Measurements from ENCODE around the gene ZNF148. TPM values are rescaled to one million over a fixed set of nuclear protein-coding genes. Genes with fewer than 3 reads are reported as not detected.
A peak's percentile ranks its signal among the peaks of the same experiment; 100 is the strongest.

ZNF148 gene
- total RNA-seq, 4 donors from 2014 or later = 10.7 to 25.9 (median 16.9) TPM

- DNase-seq = no peak
- no peak overlapping the region for H3K27ac ChIP-seq
- H3K9me3 ChIP-seq = no peaks in the 10 kb centered on the region
- no peaks in the 10 kb centered on the region for H3K27me3 ChIP-seq
- H3K4me1 ChIP-seq = peaks cover 0 to 13% (median 0%) of the 10 kb centered on the region in 3 donors
- TF ChIP-seq CTCF (IDR thresholded peaks at IDR 0.05) (no peak), POLR2A (IDR thresholded peaks at IDR 0.05) (no peak)
- intact Hi-C loops (cut with DNase I) = no loop called here
- no peak overlapping the region for H3K4me3 ChIP-seq
- H3K36me3 ChIP-seq = no peaks in the 10 kb centered on the region
Observed at GRCh38 chr3:125203731-125204130, 171.4 kb downstream of the ZNF148 start.

DNA sequence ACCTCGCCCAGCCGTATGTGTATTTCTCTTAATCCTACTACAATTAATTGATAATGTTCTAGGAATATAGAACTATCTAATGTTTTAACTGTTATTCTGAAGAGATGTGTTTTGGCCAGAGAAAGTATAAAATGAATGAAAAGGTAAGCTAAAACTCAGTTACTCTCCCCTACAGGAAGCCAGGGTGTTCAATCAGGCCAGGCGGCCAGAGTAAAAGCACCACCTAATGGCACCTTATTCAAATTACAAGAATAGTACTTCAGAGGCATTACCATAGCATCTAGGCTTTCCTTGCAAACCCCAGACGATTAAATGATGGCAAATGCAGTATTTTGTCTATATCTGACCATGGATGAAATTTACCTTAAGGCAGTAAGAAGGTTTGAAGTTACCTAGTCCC lies 172.9 kb downstream of the ZNF148 start:
- no peak for DNase-seq
- peaks cover 0 to under 1% (median 0%) of the 10 kb centered on the region in 3 donors for H3K4me1 ChIP-seq
- no peaks in the 10 kb centered on the region for H3K9me3 ChIP-seq
- no peak overlapping the region for H3K4me3 ChIP-seq
- H3K27ac ChIP-seq = no peak overlapping the region
- H3K27me3 ChIP-seq = no peaks in the 10 kb centered on the region
- no peak for TF ChIP-seq POLR2A (IDR thresholded peaks at IDR 0.05)
- peak in 2 of 6 experiments; percentile 20 to 50 for TF ChIP-seq CTCF (IDR thresholded peaks at IDR 0.05)
- intact Hi-C loops (cut with DNase I) = no loop called here
- no peaks in the 10 kb centered on the region for H3K36me3 ChIP-seq
- WGBS, 2 donors = 79 to 83% methylated on average over 4 of the region's 4 CpGs

GRCh38 chr3:125200731-125201139 lies 174.4 kb downstream of the ZNF148 start:
- Histone ChIP-seq H3K9me3 (no peaks in the 10 kb centered on the region), H3K36me3 (no peaks in the 10 kb centered on the region), H3K4me1 (no peaks in the 10 kb centered on the region), H3K27ac (no peak overlapping the region), H3K4me3 (no peak overlapping the region), H3K27me3 (no peaks in the 10 kb centered on the region)
- TF ChIP-seq POLR2A (IDR thresholded peaks at IDR 0.05) = no peak
- TF ChIP-seq CTCF (IDR thresholded peaks at IDR 0.05) = no peak
- DNase-seq = no peak
- WGBS, 2 donors = 71 to 72% methylated on average over 6 of the region's 6 CpGs
- intact Hi-C loops (cut with DNase I) = no loop called here

DNA sequence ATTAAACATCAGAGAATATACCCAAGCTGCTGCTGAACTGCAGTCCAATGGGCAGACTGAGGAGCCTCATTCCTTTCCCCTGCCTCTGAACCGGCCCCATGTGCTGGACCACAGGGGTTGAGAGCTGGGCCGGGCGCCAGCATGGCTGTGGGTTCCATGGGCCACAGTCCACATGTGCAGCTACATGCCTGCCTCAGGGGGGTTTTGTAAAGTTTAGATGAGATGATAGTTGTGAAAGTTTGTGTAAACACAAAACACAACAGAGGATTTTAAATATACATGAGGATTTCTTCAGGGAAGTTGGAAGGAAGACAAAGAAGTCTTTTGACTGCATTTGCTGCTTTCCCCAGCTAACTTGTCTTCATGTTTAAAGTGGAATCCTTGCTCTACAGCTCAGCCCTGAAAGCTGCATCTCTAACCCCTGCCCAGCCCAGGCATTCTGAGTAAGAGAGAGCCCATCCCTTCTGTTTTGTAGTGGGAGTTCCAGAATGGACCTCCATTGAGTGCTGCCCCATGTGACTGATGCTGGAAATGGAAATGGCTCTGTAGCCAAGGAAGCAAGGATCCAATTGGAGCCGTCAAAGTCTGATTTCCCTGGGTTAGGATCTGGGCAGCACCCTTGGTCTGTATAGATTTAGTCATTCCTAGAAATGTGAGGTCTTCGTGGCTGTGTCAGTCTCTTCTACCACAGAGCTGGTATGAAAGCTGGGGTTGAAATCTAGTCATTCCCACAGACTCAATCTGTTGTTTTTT lies 180.1 kb downstream of the ZNF148 start:
- Histone ChIP-seq H3K27ac (peak overlapping the region in 3 of 4 donors; percentile 9 to 40 (median 11)), H3K27me3 (no peaks in the 10 kb centered on the region), H3K36me3 (peaks cover 0 to 4% (median 0%) of the 10 kb centered on the region in 3 donors), H3K9me3 (no peaks in the 10 kb centered on the region), H3K4me3 (no peak overlapping the region), H3K4me1 (peaks cover 0 to 16% (median 13%) of the 10 kb centered on the region in 3 donors)
- intact Hi-C loops (cut with DNase I) = no loop called here
- WGBS, 2 donors = 37 to 44% methylated on average over 3 of the region's 5 CpGs
- TF ChIP-seq CTCF (IDR thresholded peaks at IDR 0.05) (no peak), POLR2A (IDR thresholded peaks at IDR 0.05) (no peak)
- DNase-seq = no peak

DNA sequence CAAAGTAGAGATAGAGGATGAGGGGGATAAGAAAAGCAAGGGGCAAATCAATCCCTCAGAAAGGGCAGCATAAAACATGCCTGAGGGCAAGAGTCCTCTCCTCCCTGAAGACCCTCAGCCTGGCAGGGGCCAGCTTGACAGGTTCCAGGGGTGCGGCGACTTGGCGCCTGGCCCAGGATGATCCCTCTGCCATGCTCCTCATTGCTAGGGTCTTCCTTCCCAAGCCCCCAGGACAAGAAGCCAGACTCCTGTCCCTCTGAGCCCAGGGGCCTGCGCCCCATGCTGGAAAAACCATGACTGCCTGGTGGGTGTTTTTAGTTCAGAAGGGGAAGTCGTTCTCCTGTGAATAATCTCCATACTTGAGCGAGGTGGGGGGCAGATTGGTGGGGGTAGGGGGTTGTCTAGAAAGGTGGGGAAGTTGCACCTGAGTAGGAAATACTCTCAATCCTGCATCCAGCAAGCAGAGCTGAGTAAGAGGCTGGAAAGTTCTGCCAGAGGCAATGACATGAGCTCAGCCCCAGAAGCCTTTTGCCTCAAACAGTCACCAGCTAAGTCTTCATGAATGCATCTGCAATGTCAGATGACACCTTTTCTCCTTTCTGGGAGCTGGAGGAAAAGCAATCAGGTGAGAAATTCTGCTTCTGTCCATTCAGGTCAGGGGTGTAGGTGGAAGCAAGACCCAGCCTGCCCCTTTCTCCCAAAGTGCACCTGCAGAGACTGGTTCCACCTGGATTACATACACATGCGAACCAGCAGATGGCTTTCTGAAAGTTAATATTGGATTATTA lies 180.9 kb downstream of the ZNF148 start:
- intact Hi-C loops (cut with DNase I) = no loop called here
- H3K27ac ChIP-seq = peak overlapping the region in 2 of 4 donors; percentile 9 to 40
- H3K4me3 ChIP-seq = no peak overlapping the region
- no peak for DNase-seq
- peaks cover 0 to 16% (median 13%) of the 10 kb centered on the region in 3 donors for H3K4me1 ChIP-seq
- 33 to 79% methylated on average over 1 to 5 of the region's 7 CpGs for WGBS, 2 donors
- H3K36me3 ChIP-seq = peaks cover 0 to 11% (median 0%) of the 10 kb centered on the region in 3 donors
- H3K9me3 ChIP-seq = no peaks in the 10 kb centered on the region
- H3K27me3 ChIP-seq = no peaks in the 10 kb centered on the region
- TF ChIP-seq POLR2A (IDR thresholded peaks at IDR 0.05) (no peak), CTCF (IDR thresholded peaks at IDR 0.05) (no peak)
